Activated CD4-positive, alpha-beta T cell treated with anti-CD3 and anti-CD28 coated beads, Interleukin-2, amount 50 U/mL, for 24 hours (primary cell): ENCODE results near the gene FMNL3.
"Not testable (repeated sequence)": the region's sequence is repeated elsewhere in the genome, so short reads cannot be mapped to it uniquely, and the experiment has no call there.

ENCODE experiments used
- DNase-seq, 2 donors: peaks; one replicate each; pipeline ENCODE4 v3.0.0-alpha.2; 2020; ENCODE audit warnings: low read depth in 1 of 2, low spot score in 1 of 2

The FMNL3 gene

DNA sequence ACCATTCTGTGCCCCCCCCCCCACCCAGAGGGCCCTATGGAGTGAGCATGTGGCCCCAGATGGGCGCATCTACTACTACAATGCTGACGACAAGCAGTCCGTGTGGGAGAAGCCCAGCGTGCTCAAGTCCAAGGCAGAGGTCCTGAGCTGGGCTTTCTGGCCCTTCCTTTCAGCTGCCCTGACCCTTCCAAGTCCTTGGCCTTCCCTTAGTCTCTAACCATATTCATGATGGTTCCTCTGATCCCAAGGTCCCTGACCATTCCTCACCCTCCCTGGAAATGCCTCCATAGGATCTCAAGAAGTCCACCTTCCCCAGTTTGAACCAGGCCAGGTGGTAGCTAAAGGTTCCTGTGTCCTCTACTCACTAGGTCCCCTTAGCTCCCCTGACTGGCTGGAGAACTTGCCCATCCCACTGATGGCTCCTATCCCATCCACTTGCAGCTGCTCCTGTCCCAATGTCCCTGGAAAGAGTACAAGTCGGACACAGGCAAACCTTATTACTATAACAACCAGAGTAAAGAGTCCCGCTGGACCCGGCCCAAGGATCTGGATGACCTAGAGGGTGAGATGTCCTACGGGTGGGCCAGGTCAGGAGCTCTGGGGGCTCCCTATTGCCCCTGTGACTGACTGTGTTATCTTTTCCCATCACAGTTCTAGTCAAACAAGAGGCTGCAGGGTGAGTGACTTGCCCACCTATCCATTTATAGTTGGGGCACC lies 74.1 kb downstream of the FMNL3 start:
- no peak for DNase-seq

DNA sequence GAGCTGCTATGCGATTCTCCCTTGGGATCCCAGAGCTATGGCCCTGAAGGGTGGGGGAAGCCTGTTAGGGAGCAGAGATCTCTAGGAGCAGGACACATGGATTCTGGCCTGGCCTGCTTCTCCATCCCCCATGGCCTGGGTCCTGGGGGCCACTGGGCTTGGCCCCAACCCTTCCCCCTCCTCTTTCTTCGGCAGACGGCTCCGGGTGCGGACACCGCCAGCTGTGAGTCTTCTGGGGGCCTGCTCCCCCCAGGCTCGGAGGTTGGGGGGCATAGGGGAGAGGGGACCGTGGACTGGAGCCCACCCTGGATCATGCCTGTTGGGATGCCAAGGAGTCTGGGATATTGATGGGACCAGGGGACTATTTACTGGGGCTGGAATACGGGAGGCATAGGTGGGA lies 74.8 kb downstream of the FMNL3 start:
- DNase-seq, result no peak

DNA sequence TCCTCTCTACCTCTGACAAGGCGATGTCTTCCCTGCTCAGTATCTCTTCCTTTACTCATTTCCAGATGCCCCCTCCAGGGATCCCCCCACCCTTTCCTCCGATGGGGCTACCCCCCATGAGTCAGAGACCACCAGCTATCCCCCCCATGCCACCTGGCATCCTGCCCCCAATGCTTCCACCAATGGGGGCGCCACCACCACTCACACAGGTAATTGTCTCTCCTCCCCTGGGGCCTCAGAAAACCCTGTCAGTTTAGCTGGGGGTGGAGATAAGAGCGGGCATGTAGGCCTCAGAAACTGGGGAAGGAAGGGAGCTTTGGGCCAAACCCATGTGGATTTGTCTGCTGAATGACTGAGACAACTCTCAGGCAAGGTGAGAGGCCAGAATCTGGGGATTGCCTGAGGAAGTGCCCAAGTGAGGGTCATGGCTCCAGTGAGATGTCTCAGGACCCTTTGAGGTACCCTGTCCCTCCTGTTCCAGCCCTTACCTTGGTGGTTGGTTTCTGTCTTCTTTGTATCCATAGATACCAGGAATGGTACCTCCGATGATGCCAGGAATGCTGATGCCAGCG lies 75.8 kb downstream of the FMNL3 start:
- DNase-seq, result no peak

DNA sequence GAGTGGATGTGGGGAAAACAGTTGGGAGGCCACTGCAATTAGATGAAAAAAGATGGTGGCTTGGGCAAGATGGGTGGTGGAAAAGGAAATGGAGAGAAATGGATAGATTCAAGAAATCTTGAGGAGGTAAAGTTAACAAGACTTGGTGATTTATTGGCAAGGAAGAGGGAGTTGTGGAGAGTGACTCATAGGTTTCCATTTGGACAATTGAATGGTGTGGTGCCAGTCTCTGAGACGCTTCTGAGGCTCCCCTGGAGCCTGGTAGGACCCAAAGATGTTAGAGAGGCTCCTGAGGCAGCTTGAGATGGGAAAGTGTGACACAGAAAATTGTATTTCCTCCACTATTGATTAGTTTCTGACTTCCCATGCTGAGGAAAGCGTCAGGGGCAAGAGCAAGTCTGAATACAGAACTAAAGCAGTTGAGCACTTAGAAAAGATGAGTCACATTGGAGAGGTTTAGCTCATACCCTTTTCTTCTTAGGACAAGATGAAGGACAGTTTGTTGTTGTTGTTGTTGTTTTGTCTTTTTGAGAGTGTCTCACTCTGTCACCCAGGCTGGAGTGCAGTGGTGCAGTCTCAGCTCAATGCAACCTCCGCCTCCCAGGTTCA lies 79.3 kb downstream of the FMNL3 start:
- DNase-seq, result no peak

DNA sequence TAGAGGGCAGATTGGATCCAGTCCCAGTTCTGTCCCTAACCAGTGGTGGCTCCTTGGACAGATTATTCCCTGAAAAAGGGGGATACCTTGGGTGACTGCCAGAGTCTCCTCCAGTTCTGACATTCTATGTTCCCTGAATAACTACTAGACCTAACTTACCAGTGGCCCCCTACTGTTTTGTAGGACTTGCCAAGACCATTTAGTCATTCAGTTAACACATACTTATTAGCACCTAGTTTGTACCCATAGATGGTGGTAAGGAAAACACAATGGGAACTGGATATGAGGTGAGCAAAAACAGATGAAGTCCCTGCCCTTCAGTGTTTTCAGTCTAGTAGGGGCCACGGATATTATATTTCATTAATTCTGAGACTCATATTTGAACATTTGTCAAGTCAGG lies 80.4 kb downstream of the FMNL3 start:
- DNase-seq, result no peak

DNA sequence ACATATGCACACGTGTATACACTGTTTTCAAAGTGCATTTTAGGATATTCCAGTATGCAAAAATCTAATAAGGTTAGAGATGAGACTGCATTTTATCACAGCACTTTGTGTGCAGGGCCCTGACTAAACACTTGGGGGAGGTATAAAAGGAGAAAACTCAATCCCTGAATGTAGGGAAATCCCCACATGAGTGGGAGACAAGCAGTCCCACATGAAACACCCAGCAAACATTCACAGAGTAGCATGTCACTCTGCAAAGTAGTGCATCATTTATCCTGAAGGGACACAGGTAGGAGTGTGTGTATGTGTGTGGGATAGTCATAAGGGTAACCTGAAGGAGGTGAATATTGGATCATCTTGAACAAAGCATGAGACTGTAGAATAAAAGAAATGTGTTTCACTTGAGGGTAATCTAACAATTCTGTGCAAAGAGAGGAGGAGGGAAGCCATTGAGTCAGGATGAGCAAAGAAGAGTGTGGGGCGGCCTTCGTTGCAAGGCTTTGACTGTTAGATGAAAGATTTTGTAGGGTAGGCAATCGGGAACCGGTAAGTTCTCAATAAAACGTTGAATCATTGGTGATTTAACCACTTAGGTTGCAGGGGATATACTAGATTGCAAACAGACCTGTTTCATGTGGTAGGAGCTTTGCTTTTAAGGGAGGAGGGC lies 80.9 kb downstream of the FMNL3 start:
- DNase-seq, result peak in 1 of 2 donors; percentile 39

DNA sequence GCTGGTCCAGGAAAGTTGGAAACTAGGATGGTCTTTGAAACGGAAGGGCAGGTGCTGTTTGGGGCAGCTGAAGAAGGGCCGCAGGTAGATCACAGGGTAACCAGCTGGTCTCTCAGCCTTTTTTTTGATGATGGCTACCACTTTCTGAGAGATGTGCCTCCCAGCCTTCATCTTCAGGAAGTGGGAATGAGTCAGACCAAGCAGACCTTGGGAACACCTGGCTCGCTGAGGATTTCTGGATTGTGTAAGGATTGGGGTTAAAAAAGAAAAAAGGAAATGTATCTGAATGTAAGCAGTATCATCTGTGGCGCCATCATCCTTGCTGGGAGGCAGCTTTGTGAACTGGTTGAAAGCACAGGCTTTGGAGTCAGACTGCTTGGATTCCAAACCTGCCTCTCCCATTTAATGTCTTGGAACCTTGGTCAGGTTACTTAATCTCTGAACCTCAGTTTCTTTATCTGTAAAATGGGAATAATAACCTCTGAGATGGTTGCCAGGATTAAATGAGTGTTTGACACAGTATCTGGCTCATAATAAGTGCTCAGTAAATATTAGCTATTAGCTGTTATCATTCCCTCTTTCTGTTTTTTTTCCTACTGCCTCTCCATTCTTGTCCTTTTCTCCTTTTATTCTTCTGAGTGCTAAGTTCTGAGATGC lies 82.2 kb downstream of the FMNL3 start:
- no peak for DNase-seq

DNA sequence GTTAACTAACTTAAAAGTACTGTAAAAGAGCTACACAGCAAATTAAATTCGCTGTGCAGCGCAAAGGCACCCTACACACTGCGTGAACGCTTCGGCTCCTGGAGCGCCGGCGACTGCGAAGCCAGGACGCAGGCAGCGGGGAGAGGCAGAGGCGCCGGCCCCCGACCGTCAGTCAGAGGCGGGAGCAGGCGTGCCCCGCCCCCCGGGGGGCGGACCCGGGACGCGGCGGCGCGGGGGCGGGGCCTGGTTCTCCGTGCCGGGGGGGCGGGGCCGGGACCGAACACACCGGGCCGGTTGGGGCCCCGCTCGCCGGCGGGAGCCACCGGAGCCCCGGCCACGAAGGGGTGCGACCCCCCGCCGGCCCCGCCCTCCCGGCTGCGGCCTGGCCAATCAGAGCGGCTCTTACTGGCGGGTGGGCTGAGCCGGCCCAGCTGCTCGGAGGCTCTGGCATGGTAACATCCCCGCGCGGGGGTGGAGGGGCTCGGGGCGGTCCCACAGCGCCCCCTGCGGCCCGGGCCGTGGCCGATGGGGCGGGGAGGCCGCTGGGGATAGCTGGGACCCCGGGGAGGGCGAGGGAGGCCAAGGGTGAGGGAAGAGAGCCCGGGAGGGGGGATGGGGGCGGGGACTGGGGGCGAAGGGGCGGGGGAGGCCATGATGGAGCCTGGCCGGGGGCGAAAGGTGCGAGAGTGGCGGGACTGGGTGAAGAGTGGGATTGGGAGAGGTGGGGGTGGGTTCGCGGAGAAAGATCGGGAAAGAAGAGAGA lies 83.9 kb downstream of the FMNL3 start, which contains the start of gene PRPF40B:
Gene PRPF40B (plus strand): TSS at position 420 of the 763 bp plus-strand sequence. CDS start 30 bp downstream, at position 450.
- DNase-seq, result peak; percentile 68 to 70

DNA sequence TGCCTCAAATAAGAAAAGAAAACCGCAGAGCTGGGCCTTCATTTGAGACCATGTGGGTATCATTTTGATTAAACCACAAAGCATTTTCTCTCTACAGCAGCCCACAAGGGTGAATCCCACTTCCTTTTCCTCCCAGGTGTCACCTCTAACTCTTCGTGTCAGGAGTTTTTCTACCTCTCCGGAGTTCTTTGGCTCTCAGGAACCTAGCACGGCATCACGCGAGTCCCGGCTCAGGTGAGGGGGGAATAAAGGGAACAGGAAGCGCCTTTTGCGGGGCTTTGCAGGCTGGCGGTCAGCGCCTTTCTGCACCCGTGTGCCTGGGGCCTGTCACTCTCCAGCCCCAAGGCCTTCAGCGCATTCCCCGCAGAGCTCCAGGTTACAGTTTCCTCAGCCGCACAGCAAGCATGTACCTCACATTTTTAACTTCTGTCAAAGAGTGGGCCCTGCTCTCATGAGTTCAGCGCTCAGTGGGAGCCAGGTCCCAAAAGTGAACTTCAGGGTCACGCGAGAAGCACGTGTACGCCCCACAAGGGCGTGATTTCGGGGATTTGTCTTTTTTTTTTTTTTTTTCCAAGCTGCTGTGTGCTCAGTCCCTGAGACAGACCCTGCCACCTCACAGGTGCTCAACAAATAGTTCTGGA lies 84.6 kb downstream of the FMNL3 start:
- peak; percentile 27 to 46 for DNase-seq

DNA sequence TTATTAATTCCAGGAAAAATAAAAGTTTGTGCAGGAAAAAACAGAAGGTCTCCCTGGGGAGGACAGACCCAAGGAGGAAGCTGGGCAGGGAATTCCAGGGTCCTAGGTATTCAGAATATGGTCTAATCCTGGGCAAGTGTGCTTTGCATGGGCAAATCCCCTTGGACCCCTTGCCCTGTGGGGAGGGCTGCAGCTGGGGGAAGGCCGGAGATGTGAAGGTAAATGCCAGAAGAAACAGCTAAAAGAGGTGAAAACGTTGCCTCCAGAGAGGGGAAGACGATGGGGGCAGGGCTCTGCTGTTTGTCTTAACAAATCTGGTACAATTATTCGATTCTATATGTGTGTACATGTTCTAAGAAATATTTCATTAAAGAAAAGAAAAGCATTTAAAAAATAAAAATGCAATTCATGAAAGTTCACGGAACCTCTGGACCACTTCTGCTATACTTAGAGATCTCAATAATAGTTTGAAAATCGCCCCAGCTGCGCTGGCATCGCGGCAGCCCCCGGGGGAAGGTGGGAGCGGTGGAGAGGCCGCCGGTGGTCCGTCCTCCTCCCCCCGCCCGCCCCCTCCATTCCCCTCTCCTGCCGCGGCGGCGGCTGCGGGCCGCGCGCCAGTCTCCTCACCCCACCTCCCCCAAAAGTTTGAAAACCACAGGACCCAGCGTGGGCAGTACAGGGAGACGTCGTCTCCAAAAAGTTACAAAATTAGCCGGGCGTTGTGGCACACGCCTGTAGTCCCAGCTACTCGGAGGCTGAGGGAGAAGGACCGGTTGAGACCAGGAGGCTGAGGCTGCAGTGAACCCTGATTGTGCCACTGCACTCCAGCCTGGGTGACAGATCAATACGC lies 85.3 kb downstream of the FMNL3 start:
- DNase-seq, result no peak

DNA sequence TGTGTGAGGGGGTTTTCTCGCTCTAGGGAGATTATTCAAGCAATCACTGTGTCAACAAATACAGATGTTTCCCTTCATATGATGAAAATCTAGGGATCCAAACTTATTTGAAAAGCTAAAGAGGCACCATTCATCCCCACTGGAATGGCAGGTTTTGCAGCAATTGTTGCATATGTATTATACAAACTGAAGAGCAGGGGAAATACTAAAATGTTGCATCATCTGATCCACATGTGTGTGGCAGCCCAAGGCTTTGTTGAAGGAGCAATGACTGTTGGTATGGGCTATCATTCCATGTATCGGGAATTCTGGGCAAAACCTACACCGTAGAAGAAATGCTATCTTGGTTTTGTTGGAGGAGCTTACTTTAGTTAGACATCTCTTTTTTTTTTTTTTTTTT lies 87.9 kb downstream of the FMNL3 start:
- DNase-seq, result no peak

DNA sequence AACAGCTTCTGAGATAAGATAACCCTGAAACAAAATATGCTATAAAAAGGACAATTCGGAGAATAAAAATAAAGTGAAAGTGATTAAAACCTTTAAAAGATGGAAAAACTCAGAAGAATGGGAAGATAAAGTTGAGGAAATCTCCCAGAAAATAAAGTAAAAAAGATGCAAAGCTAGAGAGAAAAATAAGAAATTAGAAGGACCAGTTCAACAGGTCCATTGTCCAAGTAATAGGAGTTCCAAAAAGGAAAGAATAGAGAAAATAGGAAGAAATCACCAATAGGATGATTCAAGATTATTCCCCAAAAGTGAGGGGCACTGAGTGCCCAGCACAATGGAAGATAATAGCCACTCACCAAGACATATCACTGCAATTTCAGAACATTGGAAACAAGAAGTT lies 88.6 kb downstream of the FMNL3 start:
- DNase-seq, result no peak

DNA sequence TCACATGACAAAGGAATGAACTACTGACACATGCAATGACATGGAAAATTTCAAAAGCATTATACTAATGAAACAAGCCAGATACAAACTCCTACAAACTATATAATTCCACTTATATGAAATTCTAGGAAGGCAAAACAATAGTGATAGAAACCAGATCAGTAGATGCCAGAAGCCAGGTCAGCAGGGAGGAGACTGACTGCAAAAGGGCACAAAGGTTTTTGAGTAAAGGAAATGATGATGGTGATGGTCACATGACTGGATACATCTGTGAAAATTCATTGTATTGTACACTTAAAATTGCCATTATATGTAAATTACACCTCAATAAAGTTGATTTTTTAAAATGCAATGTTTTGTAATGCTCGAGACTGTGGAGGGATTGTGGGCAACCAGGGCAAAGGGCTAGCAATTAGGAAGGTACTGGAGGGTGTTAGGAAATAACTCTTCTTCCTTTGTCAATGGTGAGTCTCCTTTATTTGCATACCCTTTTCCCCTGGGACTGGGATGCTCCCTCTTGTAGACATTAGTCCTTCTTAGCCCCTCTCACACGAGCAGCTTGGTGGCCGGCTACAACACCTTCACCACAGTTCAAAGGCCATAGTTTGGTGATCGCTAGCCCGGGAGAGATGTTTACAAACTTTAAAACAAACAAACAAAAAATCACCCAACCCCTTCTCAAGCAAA lies 90.5 kb downstream of the FMNL3 start:
- no peak for DNase-seq

DNA sequence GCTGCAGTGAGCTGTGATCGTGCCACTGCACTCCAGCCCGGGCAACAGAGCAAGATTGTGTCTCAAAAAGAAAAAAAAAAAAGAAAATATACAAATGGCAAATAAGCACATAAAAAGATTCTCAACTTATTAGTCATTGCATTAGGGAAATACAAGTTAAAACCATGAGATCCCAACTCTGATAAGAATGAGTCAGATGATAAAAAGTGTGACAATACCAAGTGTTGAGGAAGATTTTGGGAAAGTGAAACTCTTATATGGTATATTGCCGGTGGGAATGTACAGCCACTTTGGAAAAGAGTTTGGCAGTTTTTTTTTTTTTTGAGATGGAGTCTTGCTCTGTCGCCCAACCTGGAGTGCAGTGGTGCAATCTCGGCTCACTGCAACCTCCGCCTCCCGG lies 91.5 kb downstream of the FMNL3 start:
- DNase-seq, result no peak

DNA sequence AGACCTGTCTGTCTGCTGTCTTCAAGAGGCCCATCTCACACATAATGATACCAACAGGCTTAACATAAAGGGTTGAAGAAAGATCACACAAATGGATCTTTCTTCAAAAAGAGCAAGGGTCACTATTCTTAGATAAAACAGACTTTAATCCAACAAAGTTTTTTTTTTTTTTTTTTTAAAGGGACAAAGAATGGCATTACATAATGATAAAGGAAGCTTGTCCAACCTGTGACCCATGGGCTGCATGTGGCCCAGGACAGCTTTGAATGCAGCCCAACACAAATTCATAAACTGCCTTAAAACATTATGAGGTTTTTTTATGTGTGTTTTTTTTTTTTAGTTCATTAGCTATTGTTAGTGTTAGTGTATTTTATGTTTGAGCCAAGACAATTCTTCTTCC lies 95.0 kb downstream of the FMNL3 start:
- DNase-seq, result no peak

DNA sequence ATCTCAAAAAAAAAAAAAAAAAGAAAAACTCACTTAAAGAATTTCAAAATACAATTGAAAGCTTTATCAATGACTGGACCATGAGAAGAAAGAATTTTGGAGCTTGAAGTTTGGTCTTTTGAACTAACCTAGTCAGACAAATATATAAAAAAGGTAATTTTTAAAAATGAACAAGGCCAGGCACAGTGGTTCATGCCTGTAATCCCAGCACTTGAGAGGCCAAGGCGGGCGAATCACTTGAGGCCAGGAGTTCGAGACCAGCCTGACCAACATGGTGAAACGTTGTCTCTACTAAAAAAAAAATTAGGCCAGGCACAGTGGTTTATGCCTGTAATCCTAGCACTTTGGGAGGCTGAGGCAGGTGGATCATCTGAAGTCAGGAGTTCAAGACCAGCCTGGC lies 96.4 kb downstream of the FMNL3 start:
- not testable (repeated sequence) for DNase-seq

DNA sequence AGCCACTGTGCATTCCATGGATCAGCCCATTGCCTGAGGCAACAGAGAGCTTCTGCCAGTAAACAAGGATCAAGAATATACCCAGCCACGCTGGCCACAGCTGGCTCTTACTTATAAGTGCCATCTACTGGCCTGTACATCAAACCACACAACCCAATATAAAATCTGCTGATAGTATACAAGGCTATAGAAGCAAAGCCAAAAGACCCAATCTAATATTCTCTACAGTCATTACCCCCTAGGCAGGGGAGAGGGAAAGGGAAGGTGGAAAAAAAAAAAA lies 97.4 kb downstream of the FMNL3 start:
- DNase-seq, result no peak

DNA sequence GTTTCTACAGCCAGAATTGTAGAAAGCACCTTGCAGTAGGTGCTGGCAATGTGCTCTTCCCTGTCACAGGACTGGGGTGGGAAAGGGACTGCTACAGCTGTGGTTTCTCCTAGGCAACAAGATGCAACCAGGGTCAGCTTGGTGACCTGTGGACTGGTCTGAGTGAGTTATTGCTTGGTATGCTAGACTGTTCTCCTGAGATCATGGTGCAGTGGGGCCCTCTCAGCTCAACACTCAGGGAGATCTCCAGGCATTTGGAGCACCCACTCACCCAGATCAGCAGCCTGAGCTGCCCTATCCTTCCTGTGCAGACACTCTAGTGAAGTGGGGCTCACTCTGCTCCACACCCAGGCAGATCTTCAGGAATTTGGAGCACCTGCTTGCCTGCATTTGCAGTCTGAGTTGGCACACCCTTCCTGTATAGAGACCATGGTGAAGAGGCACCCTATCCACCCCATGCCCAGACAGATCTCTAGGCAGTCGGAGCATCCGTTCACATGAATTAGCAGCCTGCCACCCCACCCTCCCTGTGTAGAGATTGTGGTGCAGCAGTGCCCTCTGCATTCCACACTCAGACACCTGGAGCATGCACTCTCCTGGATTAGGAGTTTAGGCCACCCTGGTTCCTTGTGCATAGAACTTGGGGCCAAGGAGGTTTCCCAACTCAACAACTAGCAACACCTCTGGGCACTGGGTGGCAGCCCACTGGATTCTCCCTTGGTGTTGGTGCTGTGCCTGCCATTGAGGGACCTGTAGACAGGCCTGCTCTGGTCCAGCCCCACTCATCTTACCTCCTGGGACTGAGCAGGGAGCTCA lies 97.9 kb downstream of the FMNL3 start:
- DNase-seq, result no peak
